Dendritic cell treated with granulocyte-macrophage colony-stimulating factor and Interleukin-4, amounts not matched to agents 40 ng/mL and 50 ng/mL, for 4 days (primary cell): Measurements from ENCODE around the gene ZNF780B.
A peak's percentile ranks its signal among the peaks of the same experiment; 100 is the strongest.
"Not testable (repeated sequence)": the region's sequence is repeated elsewhere in the genome, so short reads cannot be mapped to it uniquely, and the experiment has no call there.

ENCODE experiments used
- H3K27ac Mint-ChIP-seq: one replicate; pipeline ENCODE4 v1.8.0; 2022; ENCODE audit warnings: mild to moderate bottlenecking, mixed read lengths
- H3K27me3 Mint-ChIP-seq: one replicate; pipeline ENCODE4 v1.8.0; 2022; ENCODE audit warnings: mild to moderate bottlenecking, mixed read lengths
- H3K36me3 Mint-ChIP-seq: one replicate; pipeline ENCODE4 v1.8.0; 2022; ENCODE audit warnings: low read depth, mixed read lengths
- H3K4me1 Mint-ChIP-seq: one replicate; pipeline ENCODE4 v1.8.0; 2022; ENCODE audit warnings: low read depth, mixed read lengths
- H3K4me3 Mint-ChIP-seq: one replicate; pipeline ENCODE4 v1.8.0; 2022; ENCODE audit warnings: mild to moderate bottlenecking, moderate library complexity, mixed read lengths
- H3K9me3 Mint-ChIP-seq: one replicate; pipeline ENCODE4 v1.8.0; 2022; ENCODE audit warnings: mixed read lengths
- intact Hi-C: fragments of 100-400 bp; cut with micrococcal nuclease; formaldehyde crosslinking; loops from one replicate; pipeline ENCODE4 v1.15.0; 2022

ZNF780B gene

GRCh38 chr19:40078377-40078776 is 22.3 kb upstream of the ZNF780B start:
- Mint-ChIP-seq H3K4me1 (peaks cover 33% of the 10 kb centered on the region), H3K27ac (no peak overlapping the region), H3K9me3 (peaks cover 73% of the 10 kb centered on the region), H3K36me3 (peaks cover 98% of the 10 kb centered on the region), H3K4me3 (no peak overlapping the region), H3K27me3 (no peaks in the 10 kb centered on the region)
- intact Hi-C loops: no loop called here

GRCh38 chr19:40070058-40070457 is 14.0 kb upstream of the ZNF780B start:
- intact Hi-C loops: no loop called here

GRCh38 chr19:40059624-40060023 is 3.6 kb upstream of the ZNF780B start:
- peaks cover 15% of the 10 kb centered on the region for H3K4me1 Mint-ChIP-seq
- H3K27ac Mint-ChIP-seq: no peak overlapping the region
- no peak overlapping the region for H3K4me3 Mint-ChIP-seq
- H3K9me3 Mint-ChIP-seq: peaks cover 44% of the 10 kb centered on the region
- intact Hi-C loops: no loop called here
- peaks cover 9% of the 10 kb centered on the region for H3K36me3 Mint-ChIP-seq
- peaks cover 13% of the 10 kb centered on the region for H3K27me3 Mint-ChIP-seq

More at GRCh38 chr19:40070058-40070457, 14.0 kb upstream of the ZNF780B start:
- Mint-ChIP-seq H3K36me3 (peaks cover 48% of the 10 kb centered on the region), H3K4me1 (no peaks in the 10 kb centered on the region), H3K9me3 (peaks cover 55% of the 10 kb centered on the region), H3K27ac (no peak overlapping the region), H3K27me3 (no peaks in the 10 kb centered on the region), H3K4me3 (no peak overlapping the region)

- Mint-ChIP-seq H3K4me1 (peaks cover 39% of the 10 kb centered on the region), H3K36me3 (peaks cover 28% of the 10 kb centered on the region), H3K27ac (no peak overlapping the region), H3K4me3 (no peak overlapping the region), H3K9me3 (peaks cover 40% of the 10 kb centered on the region), H3K27me3 (peaks cover 12% of the 10 kb centered on the region)
- intact Hi-C loops: no loop called here
These were observed 1.1 kb upstream of the ZNF780B start for GRCh38 chr19:40057166-40057565.

- intact Hi-C loops: no loop called here
- H3K9me3 Mint-ChIP-seq: peaks cover 41% of the 10 kb centered on the region
These were observed 474 bp upstream of the ZNF780B start for GRCh38 chr19:40056505-40056904.

GRCh38 chr19:40055049-40055448 is 982 bp downstream of the ZNF780B start:
- intact Hi-C loops: no loop called here
- Mint-ChIP-seq H3K27ac (peak overlapping the region; percentile 91), H3K4me1 (peaks cover 39% of the 10 kb centered on the region), H3K27me3 (peaks cover 12% of the 10 kb centered on the region), H3K4me3 (peak overlapping the region; percentile 97), H3K9me3 (peaks cover 37% of the 10 kb centered on the region), H3K36me3 (peaks cover 35% of the 10 kb centered on the region)

More at GRCh38 chr19:40056505-40056904, 474 bp upstream of the ZNF780B start:
- Mint-ChIP-seq H3K27ac (peak overlapping the region; percentile 91), H3K27me3 (peaks cover 12% of the 10 kb centered on the region), H3K36me3 (peaks cover 28% of the 10 kb centered on the region), H3K4me3 (peak overlapping the region; percentile 97), H3K4me1 (peaks cover 39% of the 10 kb centered on the region)

- intact Hi-C loops: no loop called here
- Mint-ChIP-seq H3K27me3 (peaks cover 8% of the 10 kb centered on the region), H3K27ac (peak overlapping the region; percentile 91), H3K36me3 (peaks cover 39% of the 10 kb centered on the region), H3K9me3 (peaks cover 37% of the 10 kb centered on the region), H3K4me3 (peak overlapping the region; percentile 97), H3K4me1 (peaks cover 39% of the 10 kb centered on the region)
These were observed 1.4 kb downstream of the ZNF780B start for GRCh38 chr19:40054632-40055031.

GRCh38 chr19:40053491-40053890 is 2.5 kb downstream of the ZNF780B start:
- intact Hi-C loops: no loop called here
- H3K4me1 Mint-ChIP-seq: peaks cover 39% of the 10 kb centered on the region
- H3K27ac Mint-ChIP-seq: no peak overlapping the region
- no peaks in the 10 kb centered on the region for H3K27me3 Mint-ChIP-seq
- peaks cover 51% of the 10 kb centered on the region for H3K36me3 Mint-ChIP-seq
- peaks cover 37% of the 10 kb centered on the region for H3K9me3 Mint-ChIP-seq
- H3K4me3 Mint-ChIP-seq: no peak overlapping the region

- intact Hi-C loops, H3K4me3 Mint-ChIP-seq, H3K27me3 Mint-ChIP-seq, H3K27ac Mint-ChIP-seq, H3K4me1 Mint-ChIP-seq: not testable (repeated sequence)
- H3K36me3 Mint-ChIP-seq: peaks cover 44% of the 10 kb centered on the region
- peaks cover 76% of the 10 kb centered on the region for H3K9me3 Mint-ChIP-seq
These were observed 14.3 kb downstream of the ZNF780B start for GRCh38 chr19:40041718-40042117.

- H3K27ac Mint-ChIP-seq, intact Hi-C loops, H3K4me3 Mint-ChIP-seq, H3K27me3 Mint-ChIP-seq, H3K36me3 Mint-ChIP-seq, H3K4me1 Mint-ChIP-seq: not testable (repeated sequence)
- peaks cover 75% of the 10 kb centered on the region for H3K9me3 Mint-ChIP-seq
These were observed 18.0 kb downstream of the ZNF780B start for GRCh38 chr19:40038047-40038446.

- Mint-ChIP-seq H3K36me3 (no peaks in the 10 kb centered on the region), H3K4me1 (no peaks in the 10 kb centered on the region), H3K9me3 (peaks cover 76% of the 10 kb centered on the region), H3K4me3 (no peak overlapping the region), H3K27me3 (no peaks in the 10 kb centered on the region), H3K27ac (no peak overlapping the region)
- intact Hi-C loops: no loop called here
These were observed 20.0 kb downstream of the ZNF780B start for GRCh38 chr19:40035996-40036395.

GRCh38 chr19:40033989-40034560 is 22.0 kb downstream of the ZNF780B start:
- Mint-ChIP-seq H3K36me3 (no peaks in the 10 kb centered on the region), H3K9me3 (peaks cover 87% of the 10 kb centered on the region), H3K4me3 (no peak overlapping the region), H3K4me1 (no peaks in the 10 kb centered on the region), H3K27me3 (no peaks in the 10 kb centered on the region), H3K27ac (no peak overlapping the region)
- intact Hi-C loops: no loop called here

- intact Hi-C loops: no loop called here
These were observed 29.4 kb downstream of the ZNF780B start for GRCh38 chr19:40026597-40026970.

GRCh38 chr19:40025938-40026596 is 30.0 kb downstream of the ZNF780B start:
- peaks cover 89% of the 10 kb centered on the region for H3K9me3 Mint-ChIP-seq
- intact Hi-C loops: no loop called here
- H3K27me3 Mint-ChIP-seq: no peaks in the 10 kb centered on the region
- no peak overlapping the region for H3K4me3 Mint-ChIP-seq
- no peaks in the 10 kb centered on the region for H3K4me1 Mint-ChIP-seq
- no peak overlapping the region for H3K27ac Mint-ChIP-seq
- H3K36me3 Mint-ChIP-seq: no peaks in the 10 kb centered on the region

More at GRCh38 chr19:40026597-40026970, 29.4 kb downstream of the ZNF780B start:
- no peaks in the 10 kb centered on the region for H3K36me3 Mint-ChIP-seq
- no peaks in the 10 kb centered on the region for H3K4me1 Mint-ChIP-seq
- H3K4me3 Mint-ChIP-seq: no peak overlapping the region
- H3K27ac Mint-ChIP-seq: no peak overlapping the region
- no peaks in the 10 kb centered on the region for H3K27me3 Mint-ChIP-seq
- peaks cover 89% of the 10 kb centered on the region for H3K9me3 Mint-ChIP-seq

GRCh38 chr19:40023969-40024368 is 32.1 kb downstream of the ZNF780B start:
- intact Hi-C loops: no loop called here
- no peak overlapping the region for H3K4me3 Mint-ChIP-seq
- no peaks in the 10 kb centered on the region for H3K4me1 Mint-ChIP-seq
- no peak overlapping the region for H3K27ac Mint-ChIP-seq
- H3K9me3 Mint-ChIP-seq: peaks cover 79% of the 10 kb centered on the region
- H3K27me3 Mint-ChIP-seq: no peaks in the 10 kb centered on the region
- no peaks in the 10 kb centered on the region for H3K36me3 Mint-ChIP-seq
